ENCODE measurements around the gene MT1X. TPM values are rescaled to one million over a fixed set of nuclear protein-coding genes. Genes with fewer than 3 reads are reported as not detected.

The MT1X gene
- polyA plus RNA-seq, 4 donors, result 93.7 to 776 (median 195) TPM

DNA sequence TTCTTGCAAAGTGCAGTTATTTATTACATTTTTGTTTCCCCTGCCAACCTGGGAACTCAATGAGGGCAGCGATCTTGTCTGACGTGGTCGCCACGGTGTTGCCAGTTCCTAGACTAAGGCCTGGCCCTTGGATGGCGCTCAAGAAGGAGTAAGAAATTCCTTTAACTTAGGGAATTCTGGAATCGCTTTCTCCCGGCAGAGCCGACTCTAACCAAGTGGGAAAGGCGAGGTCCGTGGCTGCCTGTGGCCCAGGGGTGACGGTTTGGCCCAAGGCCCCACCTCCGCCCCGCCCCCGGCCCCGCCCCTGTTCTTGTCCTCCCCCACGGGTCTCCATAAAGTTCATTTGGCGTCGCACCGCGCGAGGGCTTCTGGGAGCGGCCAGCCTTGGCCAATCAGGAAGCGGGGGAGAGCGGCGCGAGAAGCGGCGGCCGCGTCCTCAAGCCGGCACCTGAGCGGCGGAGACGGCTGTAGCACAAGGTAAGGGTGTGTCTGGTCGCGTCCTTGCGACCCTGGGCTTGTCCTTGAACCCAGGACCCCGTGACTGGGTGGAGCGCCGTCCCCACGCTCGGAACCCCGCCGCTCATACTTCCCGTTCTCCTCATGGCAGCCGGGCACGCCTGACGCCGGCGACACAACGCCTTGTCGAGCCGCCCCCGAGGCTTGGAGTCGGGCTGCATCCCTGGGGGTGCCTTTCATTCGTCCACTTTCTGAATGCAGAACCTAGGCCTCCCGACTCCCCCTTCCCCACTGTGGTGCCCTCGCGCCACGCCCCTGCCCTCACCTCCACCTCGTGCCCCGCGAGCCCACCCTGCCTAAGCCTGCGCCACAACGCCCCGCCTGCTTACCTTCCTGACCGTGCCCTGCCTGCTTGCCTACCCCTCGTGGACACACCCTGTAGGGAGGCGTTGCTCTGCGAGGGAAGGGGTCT lies 47.7 kb downstream of the MT1X start, which contains the start of gene NUP93:
Gene NUP93, plus strand, starts transcription at position 395 of the 928 bp plus-strand sequence. CDS start 18,119 bp downstream, outside the sequence.
- Histone ChIP-seq H3K9me3 (ENCODE audit: control insufficient read depth in 2 of 2, insufficient read depth in 1 of 2, low read depth in 1 of 2, low read length in 1 of 2) (no peaks in the 10 kb centered on the region), H3K4me1 (ENCODE audit: control insufficient read depth in 3 of 3, insufficient read depth in 2 of 3, low read depth in 1 of 3, low read length in 2 of 3) (peaks cover 0 to 8% (median 4%) of the 10 kb centered on the region in 3 donors), H3K4me3 (ENCODE audit: low read depth in 1 of 3, low read length in 3 of 3) (peak within 1 kb of the TSS; percentile 59 to 87 (median 61)), H3K27me3 (ENCODE audit: control insufficient read depth in 3 of 3, insufficient read depth in 3 of 3, low read length in 3 of 3) (no peaks in the 10 kb centered on the region), H3K27ac (ENCODE audit: low read depth in 1 of 3, low read length in 2 of 3) (peak within 1 kb of the TSS; percentile 78 to 87 (median 83)), H3K36me3 (ENCODE audit: control insufficient read depth in 3 of 3, insufficient read depth in 2 of 3, low read depth in 1 of 3, low read length in 3 of 3) (no peaks in the 10 kb centered on the region)
- FAIRE-seq (no peak), DNase-seq (peak; percentile 96 to 97)
- 1% methylated on average over 55 to 70 of the region's 70 CpGs for WGBS, 3 donors

GRCh38 chr16:56732366-56732765 lies 50.1 kb downstream of the MT1X start:
- no peak overlapping the region for H3K27ac ChIP-seq (ENCODE audit: low read depth in 1 of 3, low read length in 2 of 3)
- no peak overlapping the region for H3K4me3 ChIP-seq (ENCODE audit: low read depth in 1 of 3, low read length in 3 of 3)
- DNase-seq, result no peak
- no peak for FAIRE-seq
- H3K9me3 ChIP-seq (ENCODE audit: control insufficient read depth in 2 of 2, insufficient read depth in 1 of 2, low read depth in 1 of 2, low read length in 1 of 2), result no peaks in the 10 kb centered on the region
- H3K4me1 ChIP-seq (ENCODE audit: control insufficient read depth in 3 of 3, insufficient read depth in 2 of 3, low read depth in 1 of 3, low read length in 2 of 3), result peaks cover 0 to 8% (median 4%) of the 10 kb centered on the region in 3 donors
- H3K27me3 ChIP-seq (ENCODE audit: control insufficient read depth in 3 of 3, insufficient read depth in 3 of 3, low read length in 3 of 3), result no peaks in the 10 kb centered on the region
- no peaks in the 10 kb centered on the region for H3K36me3 ChIP-seq (ENCODE audit: control insufficient read depth in 3 of 3, insufficient read depth in 2 of 3, low read depth in 1 of 3, low read length in 3 of 3)
- 76 to 87% (median 85%) methylated on average over 2 of the region's 2 CpGs for WGBS, 3 donors

DNA sequence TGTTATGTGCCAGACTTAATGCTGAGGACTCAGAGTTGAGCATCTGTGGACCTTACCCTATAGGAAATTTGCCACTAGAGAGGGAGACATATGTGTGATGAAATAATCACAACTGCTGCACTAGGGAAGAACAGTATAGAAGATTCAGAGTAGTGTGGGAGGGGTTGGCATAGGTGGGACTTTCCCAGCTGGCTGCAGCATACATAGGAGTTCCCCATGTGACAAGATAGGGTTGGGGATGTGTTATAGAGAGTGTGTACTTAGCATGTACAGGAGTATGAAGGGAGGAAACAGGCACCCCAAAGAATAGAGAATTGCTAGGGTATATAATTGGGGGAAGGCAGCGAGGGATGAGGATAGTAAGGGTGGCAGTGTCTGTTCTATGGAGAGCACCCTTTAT lies 50.6 kb downstream of the MT1X start:
- DNase-seq (no peak), FAIRE-seq (no peak)
- WGBS, 3 donors, result 91 to 100% (median 92%) methylated on average over 1 of the region's 1 CpG

More for the DNA sequence above, 50.6 kb downstream of the MT1X start:
- Histone ChIP-seq H3K9me3 (ENCODE audit: control insufficient read depth in 2 of 2, insufficient read depth in 1 of 2, low read depth in 1 of 2, low read length in 1 of 2) (no peaks in the 10 kb centered on the region), H3K36me3 (ENCODE audit: control insufficient read depth in 3 of 3, insufficient read depth in 2 of 3, low read depth in 1 of 3, low read length in 3 of 3) (no peaks in the 10 kb centered on the region), H3K27ac (ENCODE audit: low read depth in 1 of 3, low read length in 2 of 3) (no peak overlapping the region), H3K4me3 (ENCODE audit: low read depth in 1 of 3, low read length in 3 of 3) (no peak overlapping the region), H3K27me3 (ENCODE audit: control insufficient read depth in 3 of 3, insufficient read depth in 3 of 3, low read length in 3 of 3) (no peaks in the 10 kb centered on the region), H3K4me1 (ENCODE audit: control insufficient read depth in 3 of 3, insufficient read depth in 2 of 3, low read depth in 1 of 3, low read length in 2 of 3) (peaks cover 0 to 8% (median 4%) of the 10 kb centered on the region in 3 donors)

Other genes starting within 250 kb of the MT1X start
- gene NUDT21, start 231.1 kb upstream of the MT1X start, polyA plus RNA-seq, result 10 to 100 TPM; 27.5 to 92.4 (median 51.0) TPM
- 10 to 100 TPM in 2 of 4 donors, 1 to 10 TPM in 2; 5.9 to 30.2 (median 12.0) TPM for gene OGFOD1, start 230.9 kb upstream of the MT1X start, polyA plus RNA-seq
- gene BBS2, start 162.4 kb upstream of the MT1X start, polyA plus RNA-seq, result 10 to 100 TPM; 14.3 to 32.1 (median 20.0) TPM
- gene MT4, start 117.4 kb upstream of the MT1X start, polyA plus RNA-seq, result not detected
- 1 to 10 TPM in 1 of 4 donors, under 1 TPM in 1, not detected in 2; 0.72 to 5.4 TPM for gene MT3, start 92.9 kb upstream of the MT1X start, polyA plus RNA-seq
- gene MT2A, start 73.9 kb upstream of the MT1X start, polyA plus RNA-seq, result 100 to 1,000 TPM; 133 to 464 (median 194) TPM
- gene MT1E, start 56.7 kb upstream of the MT1X start, polyA plus RNA-seq, result 100 to 1,000 TPM in 2 of 4 donors, 10 to 100 TPM in 2; 75.0 to 194 (median 119) TPM
- gene MT1M, start 49.8 kb upstream of the MT1X start, polyA plus RNA-seq, result 100 to 1,000 TPM in 1 of 4 donors, 10 to 100 TPM in 1, 1 to 10 TPM in 2; 3.5 to 106 (median 8.6) TPM
- gene MT1A, start 43.8 kb upstream of the MT1X start, polyA plus RNA-seq, result 100 to 1,000 TPM in 1 of 4 donors, 10 to 100 TPM in 2, 1 to 10 TPM in 1; 1.3 to 240 (median 21.3) TPM
- gene MT1B, start 30.6 kb upstream of the MT1X start, polyA plus RNA-seq, result not detected
- 100 to 1,000 TPM in 1 of 4 donors, 10 to 100 TPM in 3; 13.4 to 189 (median 29.1) TPM for gene MT1F, start 24.5 kb upstream of the MT1X start, polyA plus RNA-seq
- gene MT1G, start 14.4 kb upstream of the MT1X start, polyA plus RNA-seq, result 1,000 to 10,000 TPM in 1 of 4 donors, 100 to 1,000 TPM in 3; 193 to 1,801 (median 342) TPM
- gene MT1H, start 12.7 kb upstream of the MT1X start, polyA plus RNA-seq, result 100 to 1,000 TPM in 1 of 4 donors, 10 to 100 TPM in 2, 1 to 10 TPM in 1; 3.6 to 930 (median 62.8) TPM
- 10 to 100 TPM; 14.1 to 32.1 (median 22.3) TPM for gene NUP93, start 47.7 kb downstream of the MT1X start, polyA plus RNA-seq
- gene SLC12A3, start 182.7 kb downstream of the MT1X start, polyA plus RNA-seq, result under 1 TPM in 2 of 4 donors, not detected in 2; 0.04 TPM
- gene HERPUD1, start 249.7 kb downstream of the MT1X start, polyA plus RNA-seq, result 100 to 1,000 TPM in 2 of 4 donors, 10 to 100 TPM in 2; 25.9 to 129 (median 97.1) TPM

Data from small intestine (tissue), 7 donors.